NCI-H82 treated with DMSO at 0.1 percent for 48 hours (cell line): ENCODE data around the gene TCF12.

ENCODE experiments used
- DNase-seq: peaks from one replicate; lab custom pipeline; 2025; ENCODE audit not compliant: unreplicated experiment; lab: John Stamatoyannopoulos, UW

TCF12 gene

DNA sequence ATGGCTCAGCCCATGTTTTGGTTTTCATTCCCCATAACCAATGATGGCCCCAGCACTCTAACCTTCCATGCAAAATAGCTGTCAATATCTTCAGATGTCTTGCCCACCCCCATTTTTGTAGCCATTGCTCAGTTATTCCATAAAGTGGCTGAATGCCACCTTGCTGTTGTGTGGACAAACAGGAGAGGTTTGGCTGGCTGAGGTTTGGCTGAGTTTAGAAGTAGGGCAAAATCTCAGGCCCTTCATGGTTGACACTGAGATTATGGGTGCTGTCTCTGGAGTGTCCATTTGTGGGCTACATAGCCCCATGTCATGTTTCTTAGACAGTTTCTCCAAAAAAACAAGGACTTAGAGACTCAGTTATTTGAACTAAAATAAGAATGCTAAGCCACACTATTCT lies 96.9 kb downstream of the TCF12 start:
- DNase-seq: no peak

DNA sequence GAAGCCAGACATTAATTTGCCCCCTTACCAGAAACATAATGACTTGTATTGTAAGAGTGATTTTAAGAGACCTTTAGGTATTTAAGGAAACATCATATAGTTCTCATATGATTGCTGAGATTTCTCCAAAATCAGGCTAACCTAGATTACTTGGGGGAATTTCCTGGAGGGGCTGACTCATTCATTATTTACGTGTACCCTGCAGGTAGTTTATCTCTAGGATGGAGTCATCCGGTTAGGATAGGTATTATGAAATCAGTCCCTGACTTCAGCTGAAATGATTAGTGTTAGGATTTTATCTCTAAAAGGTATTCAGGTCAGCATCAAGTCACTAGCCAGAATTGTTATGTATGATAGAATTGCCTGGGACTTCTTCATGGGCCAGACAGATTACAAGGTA lies 97.5 kb downstream of the TCF12 start:
- DNase-seq: no peak

GRCh38 chr15:57017024-57017423 lies 98.6 kb downstream of the TCF12 start:
- DNase-seq: no peak

- DNase-seq: no peak
Observed at GRCh38 chr15:57018151-57018550, 99.7 kb downstream of the TCF12 start.

DNA sequence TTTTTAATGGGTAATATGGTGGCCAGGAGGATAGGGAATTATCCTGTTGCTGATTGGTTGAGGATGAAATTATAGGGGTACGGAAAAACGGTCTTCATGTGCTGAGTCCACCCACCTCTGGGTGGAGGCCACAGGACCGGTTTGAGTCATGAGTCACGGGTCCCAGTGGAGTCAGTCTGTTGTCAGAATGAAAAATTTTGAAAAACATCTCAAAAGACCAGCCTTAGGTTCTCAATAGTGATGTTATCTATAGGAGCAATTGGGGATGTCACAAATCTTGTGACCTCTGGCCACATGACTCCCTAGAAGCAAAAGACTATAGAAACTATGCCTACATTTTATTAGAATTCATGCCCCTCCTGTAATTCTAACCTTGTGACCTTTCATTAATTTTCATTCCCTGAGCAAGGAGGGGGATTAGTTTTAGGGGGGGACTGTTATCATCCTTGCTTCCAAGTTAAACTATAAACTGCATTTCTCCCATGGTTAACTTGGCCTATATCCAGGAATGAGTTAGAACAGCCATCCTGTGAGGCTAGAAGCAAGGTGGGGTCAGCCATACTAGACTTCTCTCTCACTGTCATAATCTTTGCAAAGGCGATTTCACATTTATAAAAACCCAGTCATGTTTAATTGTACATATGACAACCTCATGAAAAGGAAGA lies 101.2 kb downstream of the TCF12 start:
- no peak for DNase-seq

DNA sequence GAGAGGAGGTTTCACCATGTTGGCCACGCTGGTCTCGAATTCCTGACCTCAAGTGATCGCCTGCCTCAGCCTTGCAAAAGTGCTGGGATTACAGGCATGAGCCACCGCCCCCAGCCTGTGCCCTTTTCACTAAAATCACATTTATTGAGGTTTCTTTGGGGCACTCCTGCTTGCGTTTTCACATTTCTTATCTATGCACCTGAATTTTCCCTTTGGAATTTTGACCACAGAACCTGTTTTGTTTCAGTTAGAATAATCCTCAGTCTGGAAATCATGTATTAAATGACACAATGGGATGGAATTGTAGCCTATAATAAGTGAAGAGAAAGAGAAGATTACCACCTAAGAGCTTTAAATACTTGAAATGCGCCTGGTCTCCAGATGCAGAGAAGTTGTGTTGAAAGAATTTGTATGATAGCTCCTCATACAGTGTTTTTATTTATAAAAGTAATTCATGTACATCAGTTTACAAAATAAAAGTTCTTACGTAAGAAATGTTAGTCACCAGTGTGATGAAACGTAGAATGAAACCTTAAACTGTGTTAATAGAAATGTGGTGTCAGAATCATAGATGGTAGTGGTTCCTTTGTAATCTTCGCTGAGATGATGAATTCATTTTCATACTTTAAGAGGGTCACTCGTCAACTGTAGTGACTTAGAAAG lies 107.0 kb downstream of the TCF12 start:
- DNase-seq: no peak

- no peak for DNase-seq
Observed at GRCh38 chr15:57026016-57026592, 107.7 kb downstream of the TCF12 start.

DNA sequence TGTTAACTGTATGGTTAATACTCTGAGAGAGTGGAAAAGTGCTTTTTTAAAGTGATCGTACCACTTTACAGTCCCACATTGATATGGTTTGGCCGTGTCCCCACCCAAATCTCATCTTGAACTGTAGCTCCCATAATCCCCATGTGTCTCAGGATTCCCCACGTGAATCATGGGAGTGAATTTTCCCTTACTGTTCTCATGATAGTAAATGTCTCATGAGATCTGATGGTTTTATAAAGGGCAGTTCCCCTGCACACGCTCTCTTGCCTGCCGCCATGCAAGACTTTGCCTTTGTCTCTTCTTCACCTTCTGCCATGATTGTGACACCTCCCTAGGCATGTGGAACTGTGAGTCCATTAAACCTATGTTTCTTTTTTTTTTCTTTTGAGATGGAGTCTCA lies 109.2 kb downstream of the TCF12 start:
- no peak for DNase-seq

- DNase-seq: no peak
Observed at GRCh38 chr15:57028176-57028575, 109.7 kb downstream of the TCF12 start.

DNA sequence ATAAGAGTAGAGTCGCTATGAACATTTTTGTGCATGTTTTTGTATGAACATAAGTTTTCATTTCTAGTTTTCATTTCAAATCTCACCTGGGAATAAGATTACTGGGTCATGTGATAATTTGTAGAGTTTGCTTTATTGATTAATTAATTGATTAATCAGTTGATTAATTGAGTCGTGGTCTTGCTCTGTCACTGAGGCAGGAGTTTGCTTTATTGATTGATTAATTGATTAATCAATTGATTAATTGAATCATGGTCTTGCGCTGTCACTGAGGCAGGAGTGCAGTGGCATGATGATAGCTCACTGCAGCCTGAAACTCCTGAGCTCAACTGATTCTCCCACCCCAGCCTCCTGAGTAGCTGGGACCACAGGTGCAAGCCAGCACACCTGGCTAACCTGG lies 111.6 kb downstream of the TCF12 start:
- DNase-seq: no peak

DNA sequence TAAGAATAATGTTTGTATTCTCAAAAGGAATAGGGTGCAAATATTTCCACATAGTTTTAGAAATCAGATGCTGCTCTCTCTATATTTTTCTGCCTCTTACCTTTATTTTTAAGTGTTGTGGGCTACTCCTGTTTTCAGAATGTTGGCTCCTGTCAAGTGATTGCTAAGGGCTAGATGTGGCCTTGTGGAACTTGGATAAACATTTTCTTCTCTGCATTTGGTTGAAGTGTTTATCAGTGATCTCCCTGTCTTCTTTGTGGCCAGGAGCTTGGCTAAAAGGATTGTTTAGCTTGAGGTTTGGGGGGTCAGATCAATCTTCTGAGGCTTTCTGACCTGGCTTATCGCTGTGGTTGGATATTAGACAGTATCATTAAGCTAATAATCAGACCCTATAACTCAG lies 112.6 kb downstream of the TCF12 start:
- no peak for DNase-seq

- DNase-seq: no peak
Observed at GRCh38 chr15:57031605-57032004, 113.2 kb downstream of the TCF12 start.

DNA sequence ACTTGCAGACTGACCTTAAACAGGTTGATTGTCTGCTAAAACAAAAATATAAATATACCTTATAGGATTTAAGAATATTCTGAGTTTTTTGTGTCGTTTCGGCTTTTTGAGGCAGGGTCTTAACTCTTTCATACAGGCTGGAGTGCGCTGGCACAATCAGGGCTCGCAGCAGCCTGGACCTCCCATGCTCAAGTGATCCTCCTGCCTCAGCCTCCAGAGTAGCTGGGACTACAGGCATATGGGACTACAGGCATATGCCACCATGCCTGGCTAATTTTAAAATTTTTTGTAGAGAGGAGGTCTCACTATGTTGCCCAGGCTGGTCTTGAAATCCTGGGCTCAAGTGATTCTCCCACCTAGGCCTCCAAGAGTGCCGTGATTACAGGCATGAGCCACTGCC lies 113.9 kb downstream of the TCF12 start:
- no peak for DNase-seq

- DNase-seq: no peak
Observed at GRCh38 chr15:57033715-57034439, 115.4 kb downstream of the TCF12 start.

DNA sequence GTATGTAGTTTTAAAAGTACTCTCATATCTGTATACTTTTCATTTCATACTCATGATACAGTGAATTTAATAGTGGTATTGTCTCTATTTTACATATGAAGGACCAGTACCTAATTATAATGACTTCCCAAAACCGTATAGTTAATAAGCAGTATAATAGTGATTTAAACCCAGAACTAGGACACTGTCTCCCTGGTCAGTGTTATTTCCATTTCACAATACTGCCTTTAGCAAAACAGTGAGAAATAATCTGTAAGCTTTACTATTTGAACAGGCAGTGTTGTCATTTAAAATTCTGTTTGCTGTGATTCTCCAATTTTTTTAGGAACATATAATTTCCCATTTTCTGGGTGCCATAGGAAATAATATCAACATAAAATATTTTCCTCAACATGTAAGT lies 116.2 kb downstream of the TCF12 start:
- no peak for DNase-seq

GRCh38 chr15:57035664-57036063 lies 117.2 kb downstream of the TCF12 start:
- DNase-seq: no peak

GRCh38 chr15:57036352-57036751 lies 117.9 kb downstream of the TCF12 start:
- no peak for DNase-seq

DNA sequence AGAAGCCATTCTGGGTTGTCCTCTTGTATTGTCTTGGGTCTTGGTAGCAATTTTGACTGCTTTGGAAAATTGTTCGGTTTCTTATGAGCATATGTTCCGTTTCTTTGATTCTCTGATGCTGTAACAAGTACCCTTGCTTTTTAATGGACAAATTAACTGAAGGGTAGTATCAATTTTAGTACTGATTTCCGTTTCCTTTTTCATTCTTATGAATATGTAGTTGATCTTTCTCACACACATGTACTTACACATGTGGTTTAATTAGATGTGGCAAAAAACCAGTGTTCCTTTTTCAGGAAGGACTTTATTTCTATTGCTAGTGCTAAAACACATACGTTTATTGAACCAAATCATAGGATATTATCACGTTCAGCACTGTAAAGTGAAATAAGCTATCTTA lies 119.1 kb downstream of the TCF12 start:
- no peak for DNase-seq

- DNase-seq: no peak
Observed at GRCh38 chr15:57038040-57038439, 119.6 kb downstream of the TCF12 start.

- DNase-seq: no peak
Observed at GRCh38 chr15:57038496-57038895, 120.1 kb downstream of the TCF12 start.

DNA sequence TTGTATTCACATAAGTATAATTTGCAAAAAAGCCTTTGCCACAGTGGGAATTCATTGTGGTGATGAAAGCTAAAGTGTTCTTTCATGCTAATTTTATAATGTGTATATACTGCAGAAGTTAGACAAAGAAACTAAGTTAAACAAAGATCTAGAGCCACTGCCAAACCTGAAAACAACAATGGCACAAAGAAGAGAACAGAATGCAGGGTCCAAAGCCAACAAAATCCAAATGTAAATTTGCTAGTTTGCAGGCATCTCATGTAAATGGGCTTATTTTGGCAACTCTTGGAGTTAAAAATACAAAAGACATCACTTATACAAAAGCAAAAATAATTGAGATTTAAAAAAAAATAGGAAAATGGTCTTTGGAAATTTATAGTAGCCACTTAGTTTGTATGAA lies 123.0 kb downstream of the TCF12 start:
- no peak for DNase-seq

GRCh38 chr15:57044072-57044702 lies 125.7 kb downstream of the TCF12 start:
- no peak for DNase-seq
